Fibroblast of gingiva (primary cell): ENCODE results near the gene LRMDA.
A peak's percentile ranks its signal among the peaks of the same experiment; 100 is the strongest.

Experiments used
- DNase-seq: peaks from one replicate; pipeline ENCODE4 v3.0.0-alpha.2; 2011; ENCODE audit warnings: low read depth

Gene LRMDA

GRCh38 chr10:76031099-76031498 is 599.7 kb downstream of the LRMDA start:
- no peak for DNase-seq

DNA sequence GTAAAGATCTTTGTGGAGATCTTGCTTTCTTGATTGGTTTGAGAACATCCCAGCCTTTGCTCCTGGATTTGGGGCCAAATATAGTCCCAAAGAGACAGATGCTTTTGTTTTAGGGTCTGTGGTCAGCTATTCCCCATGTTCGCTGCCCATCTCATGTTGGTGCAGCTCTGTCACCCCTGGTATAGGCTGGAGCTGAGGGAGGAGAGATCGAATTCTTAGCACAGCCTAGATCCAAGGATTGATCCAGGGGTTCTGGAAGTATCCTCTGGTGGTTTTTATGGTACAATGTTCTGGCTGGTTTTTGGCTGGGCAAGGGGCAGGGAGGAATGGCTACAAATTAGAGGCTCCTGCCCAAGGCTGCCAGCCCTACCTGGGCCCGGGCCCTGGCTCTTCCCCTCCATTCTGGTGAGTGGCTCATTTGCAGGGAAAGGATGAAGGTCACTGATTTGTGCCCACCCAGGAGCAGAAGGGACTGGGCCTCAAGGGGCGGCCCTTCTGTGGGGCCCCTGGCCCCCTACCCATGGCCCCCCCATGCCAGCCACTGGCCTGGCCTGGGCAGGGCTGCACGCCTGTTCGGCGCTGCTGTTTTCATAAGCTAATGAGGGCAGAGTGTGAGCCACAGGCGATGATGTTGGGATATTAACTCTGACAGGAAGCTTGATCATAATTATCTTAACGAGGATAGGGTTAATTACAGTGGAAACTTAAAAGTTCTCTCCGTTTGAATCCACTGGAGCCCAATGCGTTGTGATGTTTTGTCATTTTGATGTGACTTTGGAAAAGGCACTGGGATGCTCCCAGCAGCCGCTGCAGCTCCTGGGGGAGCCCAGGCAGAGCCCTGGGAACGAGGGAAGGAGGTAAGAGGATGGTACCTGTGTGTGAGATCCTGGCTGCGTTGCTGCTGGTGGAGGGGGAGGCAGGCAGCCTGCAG is 600.6 kb downstream of the LRMDA start:
- no peak for DNase-seq

GRCh38 chr10:76032700-76033039 is 601.2 kb downstream of the LRMDA start:
- no peak for DNase-seq

- DNase-seq: peak; percentile 85
These were observed 602.2 kb downstream of the LRMDA start for GRCh38 chr10:76033457-76034196.

DNA sequence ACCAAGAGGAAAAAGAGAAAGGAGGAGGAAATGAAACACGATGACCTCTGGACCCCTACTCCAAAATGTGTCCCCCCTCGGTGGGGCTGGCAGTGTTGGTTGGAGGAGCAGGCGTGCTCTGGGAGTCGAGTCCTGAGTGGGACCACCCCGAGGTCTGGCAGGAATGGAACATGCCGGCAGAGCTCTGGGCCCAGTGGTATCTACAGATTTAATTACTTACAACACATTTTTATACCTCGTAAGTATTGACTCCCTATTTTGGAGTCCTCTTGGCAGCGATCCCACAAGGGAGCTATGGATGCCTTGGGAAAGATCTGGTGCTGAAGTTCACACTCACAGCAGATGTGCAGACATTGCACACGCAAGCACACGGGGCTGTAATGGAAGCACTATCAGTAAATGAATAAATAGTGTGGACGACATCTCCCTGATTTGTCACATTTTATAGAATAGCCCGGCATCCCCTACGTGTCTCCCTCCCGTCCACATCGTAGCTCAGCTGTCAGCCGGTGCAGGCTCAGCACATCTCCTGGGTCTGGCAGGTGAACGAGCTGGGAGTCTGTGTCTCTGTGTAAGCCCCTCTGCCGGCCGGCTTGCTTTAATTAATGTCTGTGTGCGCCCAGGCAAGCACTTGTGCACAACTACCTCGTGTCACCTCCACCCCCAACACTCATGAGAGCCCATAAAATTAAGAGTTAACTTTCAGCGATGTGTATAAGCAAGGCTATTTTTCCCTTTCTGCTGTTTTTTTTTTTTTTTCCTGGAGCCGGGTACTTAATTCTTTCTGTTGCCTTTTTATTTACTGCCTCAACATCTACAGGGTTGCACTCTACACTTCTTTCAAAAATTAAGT is 603.2 kb downstream of the LRMDA start:
- no peak for DNase-seq

GRCh38 chr10:76035206-76036110 is 604.0 kb downstream of the LRMDA start:
- DNase-seq: no peak

DNA sequence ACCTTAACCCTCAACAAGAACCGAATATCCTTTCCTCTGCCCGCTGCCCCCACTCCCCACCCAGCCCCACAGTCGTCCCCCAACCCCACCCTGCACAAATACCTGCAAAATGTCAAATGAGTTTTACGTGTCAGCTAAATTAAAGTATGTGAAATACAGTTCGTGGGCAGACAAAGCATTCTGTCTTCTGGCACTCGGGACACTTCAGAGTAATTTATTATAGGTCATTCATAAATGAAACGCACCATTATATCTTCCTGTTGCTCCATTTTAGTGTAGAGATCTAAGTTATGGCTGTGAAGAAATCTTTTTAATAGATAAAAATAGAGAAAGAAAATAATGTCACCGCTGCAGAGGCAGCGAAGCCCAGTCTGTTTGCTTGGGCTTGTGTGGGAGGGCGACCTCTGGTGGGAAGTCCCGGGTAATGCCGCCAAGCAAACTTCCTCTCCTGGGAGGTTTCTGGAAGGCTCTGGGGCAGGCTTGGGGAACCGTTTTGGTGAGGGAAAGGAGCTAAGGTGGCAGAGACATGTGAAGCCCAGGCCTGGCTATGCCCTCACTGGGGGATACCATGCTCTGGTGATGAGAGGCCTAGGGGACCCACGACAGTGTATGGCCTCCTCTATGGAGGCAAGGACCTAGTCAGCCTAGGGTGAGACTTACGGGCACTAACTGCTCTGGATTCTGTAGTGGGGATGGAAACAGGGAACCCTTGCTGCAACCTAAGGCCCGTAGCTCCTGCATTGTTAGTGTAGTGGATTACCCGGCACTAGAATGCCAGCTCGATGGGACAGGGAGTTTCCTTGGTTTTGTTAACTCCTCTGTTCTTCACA is 604.9 kb downstream of the LRMDA start:
- DNase-seq: peak; percentile 72

GRCh38 chr10:76036962-76037361 is 605.5 kb downstream of the LRMDA start:
- DNase-seq: no peak

DNA sequence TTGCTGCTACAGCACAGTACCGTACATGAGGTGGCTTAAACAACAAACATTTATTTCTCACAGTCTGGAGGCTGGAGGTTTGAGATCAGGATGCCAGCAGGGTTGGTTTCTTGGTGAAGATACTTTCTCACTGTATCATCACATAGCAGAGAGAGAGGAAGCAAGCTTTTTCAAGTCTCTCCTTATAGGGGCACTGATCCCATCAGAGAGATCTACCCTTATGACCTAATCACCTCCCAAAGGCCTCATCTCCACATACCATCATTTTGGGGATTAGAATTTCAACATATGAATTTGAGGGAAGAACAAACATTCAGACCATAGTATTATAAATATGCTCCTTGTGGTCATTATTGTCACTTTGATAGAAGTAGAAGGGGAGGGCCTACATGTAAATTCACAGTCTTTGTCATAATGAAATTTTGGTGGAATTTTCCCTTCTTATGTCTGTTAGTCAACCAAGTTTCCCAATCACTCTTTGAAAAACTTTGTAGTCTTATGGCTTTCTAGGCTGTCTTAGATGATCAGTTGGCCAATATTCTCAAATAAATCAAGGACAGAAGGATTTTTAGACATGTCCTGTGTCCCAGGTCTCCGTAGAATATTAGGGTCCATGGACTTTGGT is 606.2 kb downstream of the LRMDA start:
- DNase-seq: peak; percentile 5

- no peak for DNase-seq
These were observed 607.3 kb downstream of the LRMDA start for GRCh38 chr10:76038696-76039095.

GRCh38 chr10:76040107-76040829 is 608.8 kb downstream of the LRMDA start:
- no peak for DNase-seq

GRCh38 chr10:76040830-76041220 is 609.4 kb downstream of the LRMDA start:
- no peak for DNase-seq

- no peak for DNase-seq
These were observed 610.1 kb downstream of the LRMDA start for GRCh38 chr10:76041551-76041950.

DNA sequence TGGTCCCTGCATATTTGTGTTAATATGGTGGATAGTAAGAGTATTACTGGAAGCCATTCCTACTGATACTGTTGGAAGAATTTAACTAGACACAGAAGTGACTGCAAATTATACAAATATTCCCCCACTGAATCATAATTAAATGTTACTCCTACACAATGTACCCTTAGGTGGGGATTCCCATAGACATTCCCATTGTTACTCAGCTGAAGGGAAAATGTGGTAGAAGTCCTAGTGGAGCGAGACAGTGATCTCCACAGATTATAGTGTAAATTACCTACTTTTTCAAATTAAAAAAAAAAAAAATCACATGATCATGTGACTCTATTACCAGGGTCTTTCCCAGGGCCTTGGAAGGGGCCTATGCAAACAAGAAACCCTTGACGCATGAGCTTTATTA is 611.8 kb downstream of the LRMDA start:
- no peak for DNase-seq

GRCh38 chr10:76044751-76045150 is 613.3 kb downstream of the LRMDA start:
- DNase-seq: no peak

- no peak for DNase-seq
These were observed 613.8 kb downstream of the LRMDA start for GRCh38 chr10:76045174-76045573.

DNA sequence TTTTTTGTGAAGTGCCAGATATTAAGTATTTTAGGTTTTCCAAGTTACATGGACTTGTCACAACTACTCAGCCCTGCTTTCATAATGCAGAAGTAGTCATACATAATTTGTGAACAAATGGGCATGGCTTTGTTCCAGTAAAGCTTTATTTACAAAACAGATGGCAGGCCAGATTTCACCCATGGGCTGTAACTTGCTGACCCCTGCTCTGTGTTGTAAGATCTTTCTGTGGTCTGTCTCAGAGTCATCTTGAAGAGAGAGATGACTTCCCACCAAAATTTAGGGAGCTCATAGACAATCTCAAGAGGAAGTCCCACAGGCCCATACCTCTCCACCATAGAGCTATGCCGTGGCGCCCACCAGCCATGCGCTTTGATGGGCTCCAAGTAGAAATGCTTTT is 616.1 kb downstream of the LRMDA start:
- peak; percentile 55 for DNase-seq

DNA sequence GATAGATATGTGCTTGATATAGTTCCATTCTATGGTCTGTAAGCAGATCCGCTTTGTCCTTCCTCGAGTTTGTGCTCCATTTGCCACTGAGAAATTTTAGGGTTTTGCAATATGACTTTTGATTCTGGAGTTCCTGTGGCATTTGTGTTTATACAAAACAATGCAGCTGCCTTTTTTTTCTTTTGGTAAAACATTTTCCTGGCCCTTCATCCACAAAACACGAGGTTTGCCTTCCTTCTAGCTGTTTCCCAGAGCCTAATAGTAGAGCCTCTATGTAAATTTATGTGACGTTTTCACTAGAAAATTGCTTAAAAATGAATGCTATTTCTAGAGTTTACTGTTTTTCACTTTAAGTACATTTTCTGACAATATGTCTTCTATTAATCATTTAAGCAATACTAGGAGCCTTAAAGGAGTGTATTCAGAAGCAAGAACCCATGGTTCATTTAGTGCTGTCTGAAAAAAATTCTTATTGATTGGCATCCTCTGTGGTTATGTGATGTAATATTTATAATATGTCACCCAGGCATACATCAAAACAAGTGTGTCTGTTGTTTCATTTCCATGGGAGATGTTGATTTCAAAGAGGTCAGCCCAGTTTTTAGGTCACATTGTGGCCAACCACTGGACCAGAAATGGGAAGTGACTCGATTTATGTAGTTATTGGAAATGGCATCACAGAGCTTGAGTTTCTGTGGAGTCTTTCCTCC is 618.3 kb downstream of the LRMDA start:
- DNase-seq: peak; percentile 88

- DNase-seq: no peak
These were observed 618.8 kb downstream of the LRMDA start for GRCh38 chr10:76050291-76050625.
